ENCODE measurements around the gene NUP188. TPM values are rescaled to one million over a fixed set of nuclear protein-coding genes. Genes with fewer than 3 reads are reported as not detected.

Gene NUP188
- total and polyA plus RNA-seq, 2 of the 13 experiments (the other 11 are each of a cell fraction or from before 2014, with no cell fraction given): 28.0 to 38.5 TPM

- BruUV-seq (replicated peaks): no TSS peak
These were observed 18.9 kb upstream of the NUP188 start for GRCh38 chr9:128928624-128929023.

More at GRCh38 chr9:128928624-128929023, 18.9 kb upstream of the NUP188 start:
- Histone ChIP-seq H3K9me3 (ENCODE audit: low read length) (no peaks in the 10 kb centered on the region), H3K9ac (ENCODE audit: insufficient read depth, low read depth, low read length) (no peak overlapping the region), H3K36me3 (replicated peaks in 1 of 2; ENCODE audit: control insufficient read depth in 1 of 2, insufficient read depth in 2 of 2, low read length in 2 of 2) (no peaks in the 10 kb centered on the region; a peak in 2 of 5 replicates), H3K4me1 (ENCODE audit: insufficient read depth, low read length) (peaks cover 9% of the 10 kb centered on the region), H3K4me3 (replicated peaks in 1 of 3; ENCODE audit: insufficient read depth in 1 of 3, low read depth in 2 of 3, low read length in 3 of 3) (no peak overlapping the region), H3K27me3 (ENCODE audit: control insufficient read depth in 1 of 2, insufficient read depth in 2 of 2, low read length in 2 of 2) (no peaks in the 10 kb centered on the region), H3K79me2 (ENCODE audit: insufficient read depth, low read length) (no peaks in the 10 kb centered on the region), H2AFZ (ENCODE audit: low read length) (no peak overlapping the region), H3K27ac (ENCODE audit: extremely low read length, insufficient read depth, low read length) (no peak overlapping the region), H4K20me1 (ENCODE audit: insufficient read depth, low read length) (no peaks in the 10 kb centered on the region), H3K4me2 (ENCODE audit: low read depth, low read length) (no peak overlapping the region)
- FAIRE-seq (no peak), DNase-seq (ENCODE audit: low spot score) (no peak), ATAC-seq (no peak)
- TF ChIP-seq RXRA (CRISPR knock-in tag; IDR thresholded peaks at IDR 0.05): no peak
- TF ChIP-seq KDM1A (CRISPR knock-in tag; IDR thresholded peaks at IDR 0.05): no peak
- TF ChIP-seq ATRX (CRISPR knock-in tag; IDR thresholded peaks at IDR 0.05; ENCODE audit: borderline replicate concordance): no peak
- no peak for TF ChIP-seq PRPF4 (IDR thresholded peaks at IDR 0.05; ENCODE audit: low read depth, low read length, poor library complexity, severe bottlenecking)
- TF ChIP-seq ZNF773 (CRISPR knock-in tag; IDR thresholded peaks at IDR 0.05; ENCODE audit: borderline replicate concordance): no peak
- TF ChIP-seq ZNF230 (CRISPR knock-in tag; IDR thresholded peaks at IDR 0.05): no peak
- no peak for TF ChIP-seq SMAD9 (CRISPR knock-in tag; IDR thresholded peaks at IDR 0.05)
- no peak for TF ChIP-seq PRDM4 (CRISPR knock-in tag; IDR thresholded peaks at IDR 0.05; ENCODE audit: borderline replicate concordance)
- ChIA-PET POLR2A (interaction anchor here (0.8 kb wide), 1 partner anchor 20 kb away, joined by 3 read pairs; no protein-coding TSS in a partner anchor), CTCF (ENCODE audit: low intra/inter-chr PET ratio, low total read pairs) (interaction anchor here (0.8 to 2.3 kb wide), 5 partner anchors 46 to 196 kb away, joined by 3 to 54 read pairs (median 6); no protein-coding TSS in a partner anchor)
- intact Hi-C loops (cut with micrococcal nuclease; ENCODE audit: unreplicated experiment) (loop anchor here (1.0 kb wide), 3 partner anchors 46 to 76 kb away; partner anchors contain the start of gene LRRC8A), in situ Hi-C loops (cut with HindIII; ENCODE audit: extremely low pct_ligation_motif_present, low pct_unique_long_range_greater_than_20kb) (no loop called here)
- WGBS (ENCODE audit: low lambda C conversion rate): 100% methylated on average over 2 of the region's 2 CpGs

Data from HepG2 (cell line).